A549 (cell line): ENCODE results near the gene TAS2R60. TPM values are rescaled to one million over a fixed set of nuclear protein-coding genes. Genes with fewer than 3 reads are reported as not detected.

Source experiments
- ATAC-seq, 2 experiments: fragments of 200-7000 bp in 1 of 2; fragments of >200 bp in 1 of 2; cut with Nextera tagmentation in 1 of 2; cut with Tn5 transposase in 1 of 2; 3 replicates each; pipeline versions ENCODE4 v1.8.0 to v1.9.1; 2018 to 2020; ENCODE audit warnings: mild to moderate bottlenecking in 1 of 2, moderate library complexity in 1 of 2
- CTCF ChIA-PET: fragments of 300-600 bp; sonication (Branson Sonifier 250); formaldehyde crosslinking; extraction: SDS; loops from one replicate; lab custom pipeline; 2021; ENCODE audit warnings: antibody characterized with exemption, inconsistent platforms; lab: Yijun Ruan, JAX
- POLR2A ChIA-PET: fragments of 350-600 bp; formaldehyde crosslinking; extraction: SDS; loops from one replicate; lab custom pipeline; 2021; ENCODE audit warnings: antibody characterized with exemption, inconsistent platforms; lab: Yijun Ruan, JAX
- DNase-seq, 2 experiments: peaks; one replicate each; pipeline versions ENCODE4 v3.0.0 to v3.0.0-alpha.2; 2011 to 2016; ENCODE audit warnings: low read depth in 1 of 2, low spot score in 1 of 2
- FAIRE-seq: peaks from 2 replicates; lab custom pipeline; 2011; peaks lifted over from hg19 to GRCh38; lab: Jason Lieb, UNC
- H3K27ac ChIP-seq, 2 experiments: fragments of >200 bp; sonication (Bioruptor Twin); formaldehyde crosslinking; 3 replicates each; pipeline ENCODE4 v1.5.1; 2016 to 2017
- H3K4me1 ChIP-seq: fragments of >200 bp; sonication (Bioruptor Twin); formaldehyde crosslinking; 3 replicates; pipeline ENCODE4 v1.6.1; 2016
- H3K4me2 ChIP-seq: fragments of >200 bp; sonication (Bioruptor Twin); formaldehyde crosslinking; 3 replicates; pipeline ENCODE4 v1.6.1; 2016
- H3K4me3 ChIP-seq: fragments of >200 bp; sonication (Bioruptor Twin); formaldehyde crosslinking; 3 replicates; pipeline ENCODE4 v1.5.1; 2016
- H3K9me3 ChIP-seq: fragments of >200 bp; sonication (Bioruptor Twin); formaldehyde crosslinking; 3 replicates; pipeline ENCODE4 v1.6.1; 2016
- ATOH8 ChIP-seq: fragments of 250-450 bp; sonication (Bioruptor Pico); IDR thresholded peaks from 2 replicates; pipeline ENCODE4 v1.5.0; 2020; ENCODE audit warnings: low read depth, mild to moderate bottlenecking, moderate library complexity
- CEBPB ChIP-seq, 2 experiments: fragments of >200 bp in 1 of 2; sonication (Bioruptor Twin) in 1 of 2; formaldehyde crosslinking in 1 of 2; IDR thresholded peaks; 2 replicates each; pipeline ENCODE4 v1.6.1; 2012 to 2016
- CHD4 ChIP-seq: fragments of 200-600 bp; sonication (generic); IDR thresholded peaks from 2 replicates; pipeline ENCODE4 v1.6.1; 2016; ENCODE audit warnings: antibody characterized with exemption, mild to moderate bottlenecking, borderline replicate concordance
- EHF ChIP-seq: fragments of 250-450 bp; sonication (Bioruptor Pico); IDR thresholded peaks from 2 replicates; pipeline ENCODE4 v1.5.0; 2020; ENCODE audit warnings: mild to moderate bottlenecking
- EP300 ChIP-seq, 2 experiments: fragments of >200 bp; sonication (Bioruptor Twin); formaldehyde crosslinking; IDR thresholded peaks; 2 replicates in 1 of 2; 3 replicates in 1 of 2; pipeline ENCODE4 v1.6.1; 2016 to 2017
- FOXS1 ChIP-seq: fragments of 250-450 bp; sonication (Bioruptor Pico); IDR thresholded peaks from 2 replicates; pipeline ENCODE4 v1.5.0; 2020; ENCODE audit warnings: mild to moderate bottlenecking, moderate library complexity
- HDAC2 ChIP-seq: fragments of 200-600 bp; sonication (generic); IDR thresholded peaks from 2 replicates; pipeline ENCODE4 v1.6.1; 2016
- HOXB13 ChIP-seq: fragments of 250-450 bp; sonication (Bioruptor Pico); IDR thresholded peaks from 2 replicates; pipeline ENCODE4 v1.5.0; 2020; ENCODE audit warnings: low read depth, mild to moderate bottlenecking, moderate library complexity
- HOXB5 ChIP-seq: fragments of 250-450 bp; sonication (Bioruptor Pico); IDR thresholded peaks from 2 replicates; pipeline ENCODE4 v1.5.0; 2020; ENCODE audit warnings: mild to moderate bottlenecking, moderate library complexity
- JUNB ChIP-seq: fragments of >200 bp; sonication (Bioruptor Twin); formaldehyde crosslinking; IDR thresholded peaks from 2 replicates; pipeline ENCODE4 v1.6.1; 2016
- MYC ChIP-seq: IDR thresholded peaks from 2 replicates; pipeline ENCODE4 v1.6.1; 2012; ENCODE audit warnings: mild to moderate bottlenecking, inconsistent platforms, low read length, improper control_type of control experiment, borderline replicate concordance
- RARB ChIP-seq: fragments of 250-450 bp; sonication (Bioruptor Pico); IDR thresholded peaks from 2 replicates; pipeline ENCODE4 v1.8.0; 2021; ENCODE audit warnings: mild to moderate bottlenecking, moderate library complexity
- RCOR1 ChIP-seq: fragments of 150-350 bp; IDR thresholded peaks from 2 replicates; pipeline ENCODE4 v1.6.1; 2014; ENCODE audit warnings: antibody characterized with exemption, low read length, low read depth
- REST ChIP-seq: fragments of 200-600 bp; sonication (generic); IDR thresholded peaks from 2 replicates; pipeline ENCODE4 v1.6.1; 2016; ENCODE audit warnings: antibody characterized with exemption, mild to moderate bottlenecking, moderate library complexity
- SREBF2 ChIP-seq: fragments of 450-650 bp; IDR thresholded peaks from 2 replicates; pipeline ENCODE4 v1.6.1; 2014; ENCODE audit warnings: mild to moderate bottlenecking, moderate library complexity
- TP53 ChIP-seq: fragments of 250-450 bp; sonication (Bioruptor Pico); IDR thresholded peaks from 2 replicates; pipeline ENCODE4 v1.5.0; 2021; ENCODE audit warnings: mild to moderate bottlenecking, moderate library complexity
- ZSCAN20 ChIP-seq: fragments of 250-450 bp; sonication (Bioruptor Pico); IDR thresholded peaks from 2 replicates; pipeline ENCODE4 v1.8.0; 2022; ENCODE audit warnings: mild to moderate bottlenecking, moderate library complexity
- WGBS: methylation state at CpG from one replicate; pipeline ENCODE4 v1.1.6; 2017; ENCODE audit errors: missing lambda C conversion rate; 5-methylcytosine and 5-hydroxymethylcytosine counted together
- polyA plus RNA-seq, 4 experiments: library from polyadenylated mRNA; depleted of rRNA in 3 of 4; stranded (reverse); fragments of >200 nt; fragmentation: RNase III in 1 of 4; extraction: RNeasy Plus Mini Kit Qiagen cat#74134 plus additional on column Dnase treatment in 1 of 4; gene quantifications; 2 replicates in 3 of 4; 3 replicates in 1 of 4; pipeline ENCODE4 v1.2.3, GENCODE V29; 2011 to 2017
- TF ChIP-seq, protein P1 (sequence below): fragments of >200 bp; sonication (Bioruptor Twin); formaldehyde crosslinking; IDR thresholded peaks from 3 replicates; pipeline ENCODE4 v1.5.1; 2016
- TF ChIP-seq, protein P2 (sequence below): fragments of >200 bp; sonication (Bioruptor Twin); formaldehyde crosslinking; IDR thresholded peaks from 2 replicates; pipeline ENCODE4 v1.6.1; 2016
- TF ChIP-seq, protein P3 (sequence below): fragments of >200 bp; sonication (Bioruptor Twin); formaldehyde crosslinking; IDR thresholded peaks from 3 replicates; pipeline ENCODE4 v1.6.1; 2016

The TAS2R60 gene
- polyA plus RNA-seq, 2 of the 4 experiments (the other 2 are of a cell fraction), result not detected

GRCh38 chr7:143394777-143395176 lies 48.5 kb upstream of the TAS2R60 start:
- H3K27ac ChIP-seq, result no peak overlapping the region
- ATAC-seq (peak in 1 of 2 experiments; percentile 2; a peak in 3 of 6 replicates), DNase-seq (no peak), FAIRE-seq (no peak)
- H3K4me2 ChIP-seq, result no peak overlapping the region
- H3K4me1 ChIP-seq, result peaks cover 13% of the 10 kb centered on the region; the same call in 1 of the 3 replicates
- no peak for TF ChIP-seq HDAC2
- TF ChIP-seq FOXS1 (CRISPR knock-in tag), result no peak
- no peak for TF ChIP-seq EP300 (IDR thresholded peaks at IDR 0.05)
- no peak for TF ChIP-seq MYC
- TF ChIP-seq, protein P1, sequence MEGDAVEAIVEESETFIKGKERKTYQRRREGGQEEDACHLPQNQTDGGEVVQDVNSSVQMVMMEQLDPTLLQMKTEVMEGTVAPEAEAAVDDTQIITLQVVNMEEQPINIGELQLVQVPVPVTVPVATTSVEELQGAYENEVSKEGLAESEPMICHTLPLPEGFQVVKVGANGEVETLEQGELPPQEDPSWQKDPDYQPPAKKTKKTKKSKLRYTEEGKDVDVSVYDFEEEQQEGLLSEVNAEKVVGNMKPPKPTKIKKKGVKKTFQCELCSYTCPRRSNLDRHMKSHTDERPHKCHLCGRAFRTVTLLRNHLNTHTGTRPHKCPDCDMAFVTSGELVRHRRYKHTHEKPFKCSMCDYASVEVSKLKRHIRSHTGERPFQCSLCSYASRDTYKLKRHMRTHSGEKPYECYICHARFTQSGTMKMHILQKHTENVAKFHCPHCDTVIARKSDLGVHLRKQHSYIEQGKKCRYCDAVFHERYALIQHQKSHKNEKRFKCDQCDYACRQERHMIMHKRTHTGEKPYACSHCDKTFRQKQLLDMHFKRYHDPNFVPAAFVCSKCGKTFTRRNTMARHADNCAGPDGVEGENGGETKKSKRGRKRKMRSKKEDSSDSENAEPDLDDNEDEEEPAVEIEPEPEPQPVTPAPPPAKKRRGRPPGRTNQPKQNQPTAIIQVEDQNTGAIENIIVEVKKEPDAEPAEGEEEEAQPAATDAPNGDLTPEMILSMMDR, result no peak
- no peak for TF ChIP-seq HOXB13 (CRISPR knock-in tag)
- TF ChIP-seq REST, result no peak
- no peak for TF ChIP-seq RARB (CRISPR knock-in tag)
- no peak for TF ChIP-seq TP53
- no peak for TF ChIP-seq ZSCAN20 (CRISPR knock-in tag)
- no peak for TF ChIP-seq CEBPB (IDR thresholded peaks at IDR 0.05)
- no peak for TF ChIP-seq RCOR1
- TF ChIP-seq ATOH8 (CRISPR knock-in tag), result no peak
- TF ChIP-seq, protein P2, sequence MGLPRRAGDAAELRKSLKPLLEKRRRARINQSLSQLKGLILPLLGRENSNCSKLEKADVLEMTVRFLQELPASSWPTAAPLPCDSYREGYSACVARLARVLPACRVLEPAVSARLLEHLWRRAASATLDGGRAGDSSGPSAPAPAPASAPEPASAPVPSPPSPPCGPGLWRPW, result no peak
- no peak for TF ChIP-seq SREBF2
- no peaks in the 10 kb centered on the region for H3K9me3 ChIP-seq
- ChIA-PET POLR2A (no interaction called here), CTCF (interaction anchor here (0.7 to 2.8 kb wide), 3 partner anchors 15 to 154 kb away, joined by 3 to 20 read pairs (median 5); no protein-coding TSS in a partner anchor)
- 92% methylated on average over 5 of the region's 6 CpGs for whole genome bisulfite sequencing
- H3K4me3 ChIP-seq, result no peak overlapping the region

- ChIA-PET POLR2A (interaction anchor here (0.8 kb wide), 1 partner anchor 15 kb away, joined by 3 read pairs; no protein-coding TSS in a partner anchor), CTCF (interaction anchor here (0.7 to 2.8 kb wide), 5 partner anchors 11 to 155 kb away, joined by 3 to 20 read pairs (median 5); no protein-coding TSS in a partner anchor)
- peaks cover 13% of the 10 kb centered on the region; the same call in 1 of the 3 replicates for H3K4me1 ChIP-seq
- H3K4me2 ChIP-seq, result no peak overlapping the region
- no peak overlapping the region for H3K27ac ChIP-seq
- peak; percentile 20 to 60; a peak in 4 of 6 replicates for ATAC-seq
- H3K4me3 ChIP-seq, result no peak overlapping the region
- FAIRE-seq, result no peak
- no peaks in the 10 kb centered on the region for H3K9me3 ChIP-seq
- DNase-seq, result no peak
- TF ChIP-seq, protein P1, result peak; percentile 7; the same call in 1 of the 3 replicates
- TF ChIP-seq EHF (CRISPR knock-in tag) (no peak), SREBF2 (no peak), JUNB (no peak), HOXB5 (CRISPR knock-in tag) (no peak), FOXS1 (CRISPR knock-in tag) (no peak), CHD4 (no peak)
- TF ChIP-seq, protein P3, sequence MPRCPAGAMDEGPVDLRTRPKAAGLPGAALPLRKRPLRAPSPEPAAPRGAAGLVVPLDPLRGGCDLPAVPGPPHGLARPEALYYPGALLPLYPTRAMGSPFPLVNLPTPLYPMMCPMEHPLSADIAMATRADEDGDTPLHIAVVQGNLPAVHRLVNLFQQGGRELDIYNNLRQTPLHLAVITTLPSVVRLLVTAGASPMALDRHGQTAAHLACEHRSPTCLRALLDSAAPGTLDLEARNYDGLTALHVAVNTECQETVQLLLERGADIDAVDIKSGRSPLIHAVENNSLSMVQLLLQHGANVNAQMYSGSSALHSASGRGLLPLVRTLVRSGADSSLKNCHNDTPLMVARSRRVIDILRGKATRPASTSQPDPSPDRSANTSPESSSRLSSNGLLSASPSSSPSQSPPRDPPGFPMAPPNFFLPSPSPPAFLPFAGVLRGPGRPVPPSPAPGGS, result no peak
- TF ChIP-seq, all 56 proteins: peak for 1
- 78% methylated on average over 21 of the region's 21 CpGs for WGBS
Measured at GRCh38 chr7:143395187-143396149, 47.8 kb upstream of the TAS2R60 start.
